Ascending aorta (tissue), 2 donors: ENCODE measurements around the gene SHANK3. TPM values are rescaled to one million over a fixed set of nuclear protein-coding genes. Genes with fewer than 3 reads are reported as not detected.

Source experiments
- DNase-seq, 2 donors: peaks; one replicate each; pipeline ENCODE4 v3.0.0-alpha.2; 2019; ENCODE audit warnings: low spot score in 2 of 2
- H3K27ac ChIP-seq, 2 donors: fragments of 200-600 bp; sonication (generic); one replicate each; pipeline ENCODE4 v1.5.1; 2016 to 2017; ENCODE audit warnings: mild to moderate bottlenecking in 1 of 2
- H3K27me3 ChIP-seq: fragments of 200-600 bp; sonication (generic); one replicate; pipeline ENCODE4 v1.5.1; 2017
- H3K36me3 ChIP-seq, 2 donors: fragments of 200-600 bp; sonication (generic); one replicate each; pipeline ENCODE4 v1.5.1; 2016
- H3K4me1 ChIP-seq, 2 donors: fragments of 200-600 bp; sonication (generic); one replicate each; pipeline ENCODE4 v1.5.1; 2016 to 2017; ENCODE audit warnings: mild to moderate bottlenecking in 1 of 2
- H3K4me3 ChIP-seq, 2 donors: fragments of 200-600 bp; sonication (generic); one replicate each; pipeline ENCODE4 v1.5.1; 2016 to 2017; ENCODE audit warnings: mild to moderate bottlenecking in 1 of 2
- H3K9me3 ChIP-seq, 2 donors: fragments of 200-600 bp; sonication (generic); one replicate each; pipeline ENCODE4 v1.5.1; 2016
- CTCF ChIP-seq, 3 experiments: fragments of 200-600 bp in 2 of 3; fragments of 450-650 bp in 1 of 3; sonication (generic) in 2 of 3; IDR thresholded peaks; one replicate each; pipeline ENCODE4 v1.5.1; 2016 to 2019; ENCODE audit warnings: antibody characterized with exemption in 3 of 3, mild to moderate bottlenecking in 1 of 3, moderate library complexity in 1 of 3
- intact Hi-C: fragments of 100-400 bp; cut with DNase I; formaldehyde crosslinking; loops from one replicate; pipeline ENCODE4 v1.15.1; 2023
- total RNA-seq: library from RNA; depleted of rRNA; stranded (reverse); fragments of >200 nt; gene quantifications from one replicate; pipeline ENCODE4 v1.1.0, GENCODE V29; 2016

The SHANK3 gene
- total RNA-seq, 1 donor from 2014 or later: 128 TPM

GRCh38 chr22:50672041-50672440, 582 bp upstream of the SHANK3 start:
- Histone ChIP-seq H3K9me3 (no peaks in the 10 kb centered on the region), H3K27me3 (peaks cover 4% of the 10 kb centered on the region), H3K36me3 (no peaks in the 10 kb centered on the region), H3K27ac (peak overlapping the region in 1 of 2 donors; percentile 59), H3K4me1 (peaks cover 0 to 6% of the 10 kb centered on the region in 2 donors), H3K4me3 (no peak overlapping the region)
- TF ChIP-seq CTCF (IDR thresholded peaks at IDR 0.05): no peak
- DNase-seq: no peak
- intact Hi-C loops: no loop called here

GRCh38 chr22:50673231-50674129, 857 bp downstream of the SHANK3 start:
- DNase-seq: peak in 1 of 2 donors; percentile 59
- Histone ChIP-seq H3K27ac (peak overlapping the region in 1 of 2 donors; percentile 61), H3K4me1 (peaks cover 0 to 6% of the 10 kb centered on the region in 2 donors), H3K27me3 (peaks cover 4% of the 10 kb centered on the region), H3K9me3 (no peaks in the 10 kb centered on the region), H3K36me3 (no peaks in the 10 kb centered on the region), H3K4me3 (peak overlapping the region; percentile 30 to 42)
- no peak for TF ChIP-seq CTCF (IDR thresholded peaks at IDR 0.05)
- intact Hi-C loops: no loop called here

GRCh38 chr22:50674130-50674500, 1.5 kb downstream of the SHANK3 start:
- intact Hi-C loops: no loop called here
- DNase-seq: no peak
- no peak for TF ChIP-seq CTCF (IDR thresholded peaks at IDR 0.05)
- H3K4me1 ChIP-seq: peaks cover 0 to 6% of the 10 kb centered on the region in 2 donors
- no peak overlapping the region for H3K27ac ChIP-seq
- H3K4me3 ChIP-seq: peak overlapping the region; percentile 30 to 42
- peaks cover 4% of the 10 kb centered on the region for H3K27me3 ChIP-seq
- H3K9me3 ChIP-seq: no peaks in the 10 kb centered on the region
- no peaks in the 10 kb centered on the region for H3K36me3 ChIP-seq

GRCh38 chr22:50674606-50675552, 2.3 kb downstream of the SHANK3 start:
- no peaks in the 10 kb centered on the region for H3K36me3 ChIP-seq
- peak in 1 of 2 donors; percentile 61 for DNase-seq
- no peak overlapping the region for H3K27ac ChIP-seq
- no peaks in the 10 kb centered on the region for H3K9me3 ChIP-seq
- TF ChIP-seq CTCF (IDR thresholded peaks at IDR 0.05): no peak
- peak overlapping the region; percentile 40 to 57 for H3K4me3 ChIP-seq
- H3K4me1 ChIP-seq: peaks cover 0 to 6% of the 10 kb centered on the region in 2 donors
- intact Hi-C loops: no loop called here
- H3K27me3 ChIP-seq: peaks cover 4% of the 10 kb centered on the region

GRCh38 chr22:50675553-50676179, 3.0 kb downstream of the SHANK3 start:
- TF ChIP-seq CTCF (IDR thresholded peaks at IDR 0.05): no peak
- peaks cover 0 to 6% of the 10 kb centered on the region in 2 donors for H3K4me1 ChIP-seq
- H3K36me3 ChIP-seq: no peaks in the 10 kb centered on the region
- no peaks in the 10 kb centered on the region for H3K9me3 ChIP-seq
- peak in 1 of 2 donors; percentile 57 for DNase-seq
- H3K27me3 ChIP-seq: peaks cover 4% of the 10 kb centered on the region
- peak overlapping the region in 1 of 2 donors; percentile 57 for H3K4me3 ChIP-seq
- intact Hi-C loops: no loop called here
- no peak overlapping the region for H3K27ac ChIP-seq
